ENCODE measurements around the gene THBS1.

GRCh38 chr15:39616731-39617455 lies 36.0 kb downstream of the THBS1 start:
- TF ChIP-seq CTCF (IDR thresholded peaks at IDR 0.05; ENCODE audit: insufficient read depth, low read length) (no peak), POLR2AphosphoS5 (IDR thresholded peaks at IDR 0.05; ENCODE audit: low read depth) (no peak), SPI1 (IDR thresholded peaks at IDR 0.05; ENCODE audit: borderline replicate concordance, low read depth) (no peak)

Data from HL-60 (cell line).